HepG2 (cell line): ENCODE data around the gene TLK2. TPM values are rescaled to one million over a fixed set of nuclear protein-coding genes. Genes with fewer than 3 reads are reported as not detected.
"Not testable (repeated sequence)": the region's sequence is repeated elsewhere in the genome, so short reads cannot be mapped to it uniquely, and the experiment has no call there.

Experiments used
- ATAC-seq: fragments of 200-7000 bp; cut with Tn5 transposase; 3 replicates; pipeline ENCODE4 v1.9.1; 2020; ENCODE audit warnings: mild to moderate bottlenecking, moderate library complexity
- BruUV-seq: library from RNA; stranded (reverse); fragments of 400-500 nt; replicated peaks from 2 replicates; lab custom pipeline; 2021; lab: Mats Ljungman, UMichigan
- CTCF ChIA-PET: fragments of 300-600 bp; formaldehyde crosslinking; extraction: SDS; loops from one replicate; lab custom pipeline; 2021; ENCODE audit warnings: low total read pairs, inconsistent platforms, low intra/inter-chr PET ratio; lab: Yijun Ruan, JAX
- POLR2A ChIA-PET: fragments of 350-600 bp; sonication (Branson Sonifier 250); formaldehyde crosslinking; loops from one replicate; lab custom pipeline; 2020; ENCODE audit warnings: antibody characterized with exemption, inconsistent platforms; lab: Yijun Ruan, JAX
- DNase-seq: peaks from one replicate; pipeline ENCODE4 v3.0.0-alpha.2; 2015; ENCODE audit warnings: low spot score
- FAIRE-seq: peaks from 3 replicates; lab custom pipeline; 2011; peaks lifted over from hg19 to GRCh38; lab: Jason Lieb, UNC
- H2AFZ ChIP-seq: one replicate; pipeline ENCODE4 v1.6.1; 2011; ENCODE audit warnings: low read length, inconsistent platforms
- H3K27ac ChIP-seq: fragments of 300-600 bp; 3 replicates; pipeline ENCODE4 v1.8.0; 2011; ENCODE audit warnings: mixed run types, mild to moderate bottlenecking, mixed read lengths, low read length, inconsistent platforms; ENCODE audit not compliant: insufficient read depth; ENCODE audit errors: extremely low read length
- H3K27me3 ChIP-seq, 2 experiments: fragments of 200-600 bp in 1 of 2; 2 replicates in 1 of 2; 3 replicates in 1 of 2; pipeline versions ENCODE4 v1.6.0 to v1.8.0; 2011; ENCODE audit warnings: low read length in 2 of 2, mild to moderate bottlenecking in 2 of 2, moderate library complexity in 2 of 2, inconsistent platforms in 1 of 2; ENCODE audit not compliant: insufficient read depth in 2 of 2, control insufficient read depth in 1 of 2
- H3K36me3 ChIP-seq, 2 experiments: fragments of 200-600 bp in 1 of 2; replicated peaks in 1 of 2; 2 replicates in 1 of 2; 3 replicates in 1 of 2; pipeline versions ENCODE4 v1.5.1 to v1.8.0; 2011; ENCODE audit warnings: low read length in 2 of 2, inconsistent platforms in 1 of 2; ENCODE audit not compliant: insufficient read depth in 2 of 2, control insufficient read depth in 1 of 2
- H3K4me1 ChIP-seq: 2 replicates; pipeline ENCODE4 v1.5.1; 2012; ENCODE audit warnings: low read length, inconsistent platforms; ENCODE audit not compliant: insufficient read depth
- H3K4me2 ChIP-seq: 2 replicates; pipeline ENCODE4 v1.6.0; 2011; ENCODE audit warnings: low read depth, low read length, inconsistent platforms
- H3K4me3 ChIP-seq, 3 experiments: fragments of 200-600 bp in 1 of 3; sonication (generic), shearing (Covaris generic) in 1 of 3; replicated peaks in 1 of 3; 2 replicates each; pipeline ENCODE4 v1.5.1; 2011 to 2016; ENCODE audit warnings: low read length in 3 of 3, inconsistent platforms in 2 of 3, low read depth in 2 of 3, mild to moderate bottlenecking in 2 of 3, control low read depth in 1 of 3, mixed read lengths in 1 of 3; ENCODE audit not compliant: insufficient read depth in 1 of 3
- H3K79me2 ChIP-seq: one replicate; pipeline ENCODE4 v1.6.1; 2011; ENCODE audit warnings: low read length, inconsistent platforms; ENCODE audit not compliant: insufficient read depth
- H3K9ac ChIP-seq: 2 replicates; pipeline ENCODE4 v1.6.0; 2011; ENCODE audit warnings: mild to moderate bottlenecking, low read depth, low read length, inconsistent platforms; ENCODE audit not compliant: insufficient read depth
- H3K9me3 ChIP-seq: 2 replicates; pipeline ENCODE4 v1.5.1; 2012; ENCODE audit warnings: mild to moderate bottlenecking, low read length
- H4K20me1 ChIP-seq: 2 replicates; pipeline ENCODE4 v1.6.0; 2011; ENCODE audit warnings: inconsistent platforms, mild to moderate bottlenecking, low read length, moderate library complexity; ENCODE audit not compliant: insufficient read depth
- CEBPB ChIP-seq: IDR thresholded peaks from 2 replicates; pipeline ENCODE4 v1.6.1; 2011; ENCODE audit warnings: low read depth, low read length, improper control_type of control experiment, borderline replicate concordance
- CEBPG ChIP-seq: IDR thresholded peaks from 2 replicates; pipeline ENCODE4 v1.6.1; 2016
- HNF4A ChIP-seq: sonication (generic); formaldehyde crosslinking; IDR thresholded peaks from 2 replicates; pipeline ENCODE4 v1.4.0; 2020; ENCODE audit warnings: missing genetic modification reagents
- POGZ ChIP-seq: sonication (generic); formaldehyde crosslinking; IDR thresholded peaks from 2 replicates; pipeline ENCODE4 v1.4.0; 2020; ENCODE audit warnings: mild to moderate bottlenecking, missing genetic modification reagents
- SIX1 ChIP-seq: sonication (generic); formaldehyde crosslinking; IDR thresholded peaks from 2 replicates; pipeline ENCODE4 v1.4.0; 2020; ENCODE audit warnings: missing genetic modification reagents, borderline replicate concordance
- SIX4 ChIP-seq: sonication (generic); formaldehyde crosslinking; IDR thresholded peaks from 2 replicates; pipeline ENCODE4 v1.4.0; 2020; ENCODE audit warnings: missing genetic modification reagents
- ZMYM2 ChIP-seq: sonication (generic); formaldehyde crosslinking; IDR thresholded peaks from 2 replicates; pipeline ENCODE4 v1.8.0; 2022; ENCODE audit warnings: mild to moderate bottlenecking, missing genetic modification reagents
- ZMYM4 ChIP-seq: sonication (generic); formaldehyde crosslinking; IDR thresholded peaks from 2 replicates; pipeline ENCODE4 v1.8.1; 2023; ENCODE audit warnings: mild to moderate bottlenecking, missing genetic modification reagents
- ZNF121 ChIP-seq: sonication (generic); formaldehyde crosslinking; IDR thresholded peaks from 2 replicates; pipeline ENCODE4 v1.5.0; 2020; ENCODE audit warnings: mild to moderate bottlenecking, missing genetic modification reagents
- WGBS: methylation state at CpG from one replicate; pipeline ENCODE4 v1.1.6; 2017; ENCODE audit warnings: low lambda C conversion rate; 5-methylcytosine and 5-hydroxymethylcytosine counted together
- in situ Hi-C: cut with HindIII; loops from 2 replicates; pipeline ENCODE4 v1.10.0; 2017; ENCODE audit warnings: low pct_unique_long_range_greater_than_20kb; ENCODE audit not compliant: extremely low pct_ligation_motif_present
- intact Hi-C: fragments of 100-400 bp; cut with micrococcal nuclease; formaldehyde crosslinking; loops from one replicate; pipeline ENCODE4 v1.10.0; 2022; ENCODE audit not compliant: unreplicated experiment
- polyA plus RNA-seq, 8 experiments: library from polyadenylated mRNA; depleted of rRNA in 3 of 8; stranded (reverse) in 7 of 8; unstranded in 1 of 8; fragments of >200 nt; fragmentation: Illumina TruSeq in 4 of 8; extraction: Trizol in 4 of 8; gene quantifications; 2 replicates each; pipeline versions ENCODE4 v1.2.1 to v1.2.3, GENCODE V29; 2011 to 2016; ENCODE audit warnings: low read depth in 4 of 8, missing spikeins in 1 of 8, mixed read lengths in 1 of 8; ENCODE audit not compliant: insufficient read depth in 1 of 8
- total RNA-seq, 5 experiments: library from RNA; depleted of rRNA; stranded (reverse); fragments of >200 nt; fragmentation: Illumina TruSeq; extraction: Trizol; gene quantifications; 2 replicates each; pipeline ENCODE4 v1.2.3, GENCODE V29; 2016; ENCODE audit warnings: low read depth in 1 of 5
- TF ChIP-seq, protein P1 (sequence below): sonication (generic); formaldehyde crosslinking; IDR thresholded peaks from 2 replicates; pipeline ENCODE4 v1.5.0; 2020; ENCODE audit warnings: mild to moderate bottlenecking, missing genetic modification reagents, borderline replicate concordance
- TF ChIP-seq, protein P2 (sequence below): sonication (generic); formaldehyde crosslinking; IDR thresholded peaks from 2 replicates; pipeline ENCODE4 v1.5.0; 2020; ENCODE audit warnings: mild to moderate bottlenecking, missing genetic modification reagents

TLK2 gene
- total and polyA plus RNA-seq, 2 of the 13 experiments (the other 11 are each of a cell fraction or from before 2014, with no cell fraction given) = 58.7 to 60.8 TPM

DNA sequence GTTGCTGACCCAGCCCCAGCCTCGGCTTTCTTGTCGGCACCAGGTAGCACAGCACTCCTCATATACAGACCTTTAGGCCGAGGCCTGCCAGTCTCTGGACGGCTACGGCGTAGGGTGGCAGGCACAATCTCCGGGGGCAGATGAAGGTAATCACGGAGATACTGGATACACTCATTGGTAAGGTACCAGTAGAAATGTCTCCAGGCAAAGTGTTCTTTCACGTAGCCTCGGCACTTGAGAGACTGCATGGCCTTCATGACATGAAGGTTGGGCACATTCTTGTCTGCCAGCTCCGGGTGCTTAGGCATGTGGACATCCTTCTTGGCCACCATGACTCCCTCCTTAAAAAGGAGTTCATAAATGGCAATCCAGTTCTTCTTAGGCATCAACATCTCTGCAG, 37.8 kb downstream of the TLK2 start:
- H3K36me3 ChIP-seq, in situ Hi-C loops, H4K20me1 ChIP-seq, ATAC-seq, H3K9me3 ChIP-seq, H3K4me1 ChIP-seq, H2AFZ ChIP-seq, POLR2A ChIA-PET, FAIRE-seq, H3K27ac ChIP-seq, H3K27me3 ChIP-seq, H3K4me3 ChIP-seq, CTCF ChIA-PET, DNase-seq, intact Hi-C loops, H3K4me2 ChIP-seq, BruUV-seq, H3K9ac ChIP-seq: not testable (repeated sequence)
- 96% methylated on average over 10 of the region's 11 CpGs for WGBS
- H3K79me2 ChIP-seq = peaks cover 60% of the 10 kb centered on the region

DNA sequence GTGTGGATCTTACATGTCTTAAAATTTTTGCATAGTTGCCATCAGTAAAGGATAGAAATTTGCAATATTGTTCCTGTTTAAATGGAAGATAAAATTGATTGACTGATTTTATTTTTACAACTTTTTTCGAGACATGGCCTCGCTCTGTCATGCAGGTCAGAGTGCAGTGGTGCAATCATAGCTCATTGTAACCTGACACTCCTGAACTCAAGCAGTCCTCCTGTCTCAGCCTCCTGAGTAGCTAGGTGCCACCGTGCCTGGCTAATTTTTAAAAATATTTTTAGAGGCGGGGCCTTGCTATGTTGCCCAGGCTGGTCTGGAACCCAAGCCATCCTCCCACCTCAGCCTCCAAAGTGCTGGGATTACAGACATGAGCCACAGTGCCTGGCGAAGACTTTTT, 42.7 kb downstream of the TLK2 start:
- intact Hi-C loops, CTCF ChIA-PET, FAIRE-seq, H3K4me3 ChIP-seq, H3K9me3 ChIP-seq, H3K9ac ChIP-seq, H4K20me1 ChIP-seq, H3K27me3 ChIP-seq, BruUV-seq, H3K4me1 ChIP-seq, H2AFZ ChIP-seq, H3K27ac ChIP-seq, H3K4me2 ChIP-seq, in situ Hi-C loops, POLR2A ChIA-PET: not testable (repeated sequence)
- Histone ChIP-seq H3K79me2 (peaks cover 29% of the 10 kb centered on the region), H3K36me3 (peaks cover 9 to 28% of the 10 kb centered on the region in 2 experiments; a peak in 3 of 5 replicates)
- TF ChIP-seq, protein P1, sequence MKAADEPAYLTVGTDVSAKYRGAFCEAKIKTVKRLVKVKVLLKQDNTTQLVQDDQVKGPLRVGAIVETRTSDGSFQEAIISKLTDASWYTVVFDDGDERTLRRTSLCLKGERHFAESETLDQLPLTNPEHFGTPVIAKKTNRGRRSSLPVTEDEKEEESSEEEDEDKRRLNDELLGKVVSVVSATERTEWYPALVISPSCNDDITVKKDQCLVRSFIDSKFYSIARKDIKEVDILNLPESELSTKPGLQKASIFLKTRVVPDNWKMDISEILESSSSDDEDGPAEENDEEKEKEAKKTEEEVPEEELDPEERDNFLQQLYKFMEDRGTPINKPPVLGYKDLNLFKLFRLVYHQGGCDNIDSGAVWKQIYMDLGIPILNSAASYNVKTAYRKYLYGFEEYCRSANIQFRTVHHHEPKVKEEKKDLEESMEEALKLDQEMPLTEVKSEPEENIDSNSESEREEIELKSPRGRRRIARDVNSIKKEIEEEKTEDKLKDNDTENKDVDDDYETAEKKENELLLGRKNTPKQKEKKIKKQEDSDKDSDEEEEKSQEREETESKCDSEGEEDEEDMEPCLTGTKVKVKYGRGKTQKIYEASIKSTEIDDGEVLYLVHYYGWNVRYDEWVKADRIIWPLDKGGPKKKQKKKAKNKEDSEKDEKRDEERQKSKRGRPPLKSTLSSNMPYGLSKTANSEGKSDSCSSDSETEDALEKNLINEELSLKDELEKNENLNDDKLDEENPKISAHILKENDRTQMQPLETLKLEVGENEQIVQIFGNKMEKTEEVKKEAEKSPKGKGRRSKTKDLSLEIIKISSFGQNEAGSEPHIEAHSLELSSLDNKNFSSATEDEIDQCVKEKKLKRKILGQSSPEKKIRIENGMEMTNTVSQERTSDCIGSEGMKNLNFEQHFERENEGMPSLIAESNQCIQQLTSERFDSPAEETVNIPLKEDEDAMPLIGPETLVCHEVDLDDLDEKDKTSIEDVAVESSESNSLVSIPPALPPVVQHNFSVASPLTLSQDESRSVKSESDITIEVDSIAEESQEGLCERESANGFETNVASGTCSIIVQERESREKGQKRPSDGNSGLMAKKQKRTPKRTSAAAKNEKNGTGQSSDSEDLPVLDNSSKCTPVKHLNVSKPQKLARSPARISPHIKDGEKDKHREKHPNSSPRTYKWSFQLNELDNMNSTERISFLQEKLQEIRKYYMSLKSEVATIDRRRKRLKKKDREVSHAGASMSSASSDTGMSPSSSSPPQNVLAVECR (CRISPR knock-in tag) = 0 out of 2 replicates have a peak, but pooled peaks have one; percentile 20
- TF ChIP-seq SIX1 (CRISPR knock-in tag) (peak; percentile 94), SIX4 (CRISPR knock-in tag) (peak; percentile 95), HNF4A (CRISPR knock-in tag) (peak; percentile 23; the same call in 1 of the 2 replicates), CEBPB (peak; percentile 33; the same call in 1 of the 2 replicates), ZNF121 (CRISPR knock-in tag) (peak; percentile 72), ZMYM2 (CRISPR knock-in tag) (0 out of 2 replicates have a peak, but pooled peaks have one; percentile 55), ZMYM4 (CRISPR knock-in tag) (peak; percentile 40; the same call in 1 of the 2 replicates), CEBPG (CRISPR knock-in tag) (peak; percentile 47; the same call in 1 of the 2 replicates), POGZ (CRISPR knock-in tag) (peak; percentile 30; the same call in 1 of the 2 replicates)
- TF ChIP-seq, protein P2, sequence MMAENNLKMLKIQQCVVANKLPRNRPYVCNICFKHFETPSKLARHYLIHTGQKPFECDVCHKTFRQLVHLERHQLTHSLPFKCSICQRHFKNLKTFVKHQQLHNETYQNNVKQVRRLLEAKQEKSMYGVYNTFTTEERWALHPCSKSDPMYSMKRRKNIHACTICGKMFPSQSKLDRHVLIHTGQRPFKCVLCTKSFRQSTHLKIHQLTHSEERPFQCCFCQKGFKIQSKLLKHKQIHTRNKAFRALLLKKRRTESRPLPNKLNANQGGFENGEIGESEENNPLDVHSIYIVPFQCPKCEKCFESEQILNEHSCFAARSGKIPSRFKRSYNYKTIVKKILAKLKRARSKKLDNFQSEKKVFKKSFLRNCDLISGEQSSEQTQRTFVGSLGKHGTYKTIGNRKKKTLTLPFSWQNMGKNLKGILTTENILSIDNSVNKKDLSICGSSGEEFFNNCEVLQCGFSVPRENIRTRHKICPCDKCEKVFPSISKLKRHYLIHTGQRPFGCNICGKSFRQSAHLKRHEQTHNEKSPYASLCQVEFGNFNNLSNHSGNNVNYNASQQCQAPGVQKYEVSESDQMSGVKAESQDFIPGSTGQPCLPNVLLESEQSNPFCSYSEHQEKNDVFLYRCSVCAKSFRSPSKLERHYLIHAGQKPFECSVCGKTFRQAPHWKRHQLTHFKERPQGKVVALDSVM (CRISPR knock-in tag) = peak; percentile 98
- WGBS = 81% methylated on average over 5 of the region's 5 CpGs
- peak; percentile 83 for ATAC-seq
- DNase-seq = peak; percentile 10
